Thyroid gland (tissue), 4 donors: ENCODE measurements around the gene PYHIN1.

Source experiments
- POLR2A ChIP-seq, 2 donors: fragments of 450-650 bp; IDR thresholded peaks; one replicate each; pipeline ENCODE4 v1.6.1; 2017; ENCODE audit warnings: antibody characterized with exemption in 2 of 2, mild to moderate bottlenecking in 2 of 2, moderate library complexity in 1 of 2
- TF ChIP-seq, protein P1 (sequence below), 6 experiments: fragments of 200-600 bp in 3 of 6; fragments of 450-650 bp in 3 of 6; sonication (generic) in 3 of 6; IDR thresholded peaks; one replicate each; pipeline ENCODE4 v1.5.1; 2016 to 2019; ENCODE audit warnings: antibody characterized with exemption in 6 of 6, mild to moderate bottlenecking in 2 of 6, inconsistent platforms in 1 of 6, moderate library complexity in 1 of 6

DNA sequence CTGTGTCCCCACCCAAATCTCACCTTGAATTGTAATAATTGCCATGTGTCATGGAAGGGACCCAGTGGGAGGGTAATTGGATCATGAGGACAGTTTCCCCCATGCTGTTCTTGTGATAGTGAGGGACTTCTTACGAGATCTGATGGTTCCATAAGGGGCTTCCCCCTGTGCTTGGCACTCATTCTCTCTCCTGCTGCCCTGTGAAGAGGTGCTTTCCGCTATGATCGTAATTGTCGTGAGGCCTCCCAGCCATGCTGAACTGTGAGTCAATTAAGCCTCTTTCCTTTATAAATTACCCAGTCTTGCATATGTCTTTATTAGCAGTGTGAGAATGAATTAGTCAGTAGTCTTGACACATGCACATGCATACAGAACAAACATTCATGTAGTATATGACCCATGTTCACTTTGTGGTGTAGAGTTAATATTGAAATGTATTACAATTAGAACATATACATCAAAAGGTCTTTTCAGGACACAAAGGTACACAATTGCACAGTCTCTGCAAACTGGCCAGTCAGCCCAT, 61.5 kb downstream of the PYHIN1 start:
- TF ChIP-seq, protein P1, sequence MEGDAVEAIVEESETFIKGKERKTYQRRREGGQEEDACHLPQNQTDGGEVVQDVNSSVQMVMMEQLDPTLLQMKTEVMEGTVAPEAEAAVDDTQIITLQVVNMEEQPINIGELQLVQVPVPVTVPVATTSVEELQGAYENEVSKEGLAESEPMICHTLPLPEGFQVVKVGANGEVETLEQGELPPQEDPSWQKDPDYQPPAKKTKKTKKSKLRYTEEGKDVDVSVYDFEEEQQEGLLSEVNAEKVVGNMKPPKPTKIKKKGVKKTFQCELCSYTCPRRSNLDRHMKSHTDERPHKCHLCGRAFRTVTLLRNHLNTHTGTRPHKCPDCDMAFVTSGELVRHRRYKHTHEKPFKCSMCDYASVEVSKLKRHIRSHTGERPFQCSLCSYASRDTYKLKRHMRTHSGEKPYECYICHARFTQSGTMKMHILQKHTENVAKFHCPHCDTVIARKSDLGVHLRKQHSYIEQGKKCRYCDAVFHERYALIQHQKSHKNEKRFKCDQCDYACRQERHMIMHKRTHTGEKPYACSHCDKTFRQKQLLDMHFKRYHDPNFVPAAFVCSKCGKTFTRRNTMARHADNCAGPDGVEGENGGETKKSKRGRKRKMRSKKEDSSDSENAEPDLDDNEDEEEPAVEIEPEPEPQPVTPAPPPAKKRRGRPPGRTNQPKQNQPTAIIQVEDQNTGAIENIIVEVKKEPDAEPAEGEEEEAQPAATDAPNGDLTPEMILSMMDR (IDR thresholded peaks at IDR 0.05): no peak
- TF ChIP-seq POLR2A (IDR thresholded peaks at IDR 0.05): no peak
